Ovary (tissue), 9 donors: ENCODE results near the gene FUT3. TPM values are rescaled to one million over a fixed set of nuclear protein-coding genes. Genes with fewer than 3 reads are reported as not detected.

Experiments
- DNase-seq, 5 donors: peaks; one replicate each; pipeline ENCODE4 v3.0.0-alpha.2; 2019 to 2020
- H3K27ac ChIP-seq, 2 donors: fragments of 200-600 bp; one replicate each; pipeline versions ENCODE4 v1.5.1 to v1.8.0; 2019 to 2022
- H3K27me3 ChIP-seq: fragments of 200-600 bp; one replicate; pipeline ENCODE4 v1.8.0; 2022
- H3K36me3 ChIP-seq: fragments of 200-600 bp; sonication (generic); one replicate; pipeline ENCODE4 v1.5.1; 2019
- H3K4me1 ChIP-seq: one replicate; pipeline ENCODE4 v1.8.1; 2013; ENCODE audit warnings: mild to moderate bottlenecking, moderate library complexity; ENCODE audit not compliant: insufficient read depth
- H3K4me3 ChIP-seq: fragments of 200-600 bp; sonication (generic); one replicate; pipeline ENCODE4 v1.5.1; 2017
- H3K9me3 ChIP-seq, 2 donors: fragments of 200-600 bp in 1 of 2; sonication (generic) in 1 of 2; one replicate each; pipeline versions ENCODE4 v1.5.1 to v1.8.1; 2013 to 2019; ENCODE audit warnings: mild to moderate bottlenecking in 1 of 2, moderate library complexity in 1 of 2
- EP300 ChIP-seq: sonication (generic); formaldehyde crosslinking; IDR thresholded peaks from one replicate; pipeline ENCODE4 v1.6.1; 2017; ENCODE audit warnings: antibody characterized with exemption
- POLR2A ChIP-seq: fragments of 450-650 bp; IDR thresholded peaks from one replicate; pipeline ENCODE4 v1.6.1; 2017; ENCODE audit warnings: antibody characterized with exemption, mild to moderate bottlenecking, moderate library complexity
- WGBS, 3 donors: extraction: QIAGEN DNeasy Blood & Tissue Kit in 1 of 3; methylation state at CpG; one replicate each; pipeline versions ENCODE4 v1.1.5 to v1.1.7; 2013 to 2017; 5-methylcytosine and 5-hydroxymethylcytosine counted together
- intact Hi-C, 4 donors: fragments of 100-400 bp; cut with DNase I; formaldehyde crosslinking; loops; one replicate each; pipeline versions ENCODE4 v1.11.0 to v1.15.1; 2022 to 2023
- polyA plus RNA-seq, 2 donors: library from polyadenylated mRNA; stranded (reverse); fragments of 200-250 nt in 1 of 2; fragments of 350-450 nt in 1 of 2; fragmentation: Illumina TruSeq in 1 of 2; extraction: RNeasy Lipid Tissue Mini Kit (QIAGEN cat#74804) in 1 of 2; gene quantifications; one replicate each; pipeline ENCODE4 v1.2.3, GENCODE V29; 2013 to 2014
- total RNA-seq, 7 donors: library from RNA; depleted of rRNA in 2 of 7; stranded (reverse); fragments of >200 nt in 2 of 7; fragmentation: NEBNext Ultra II Directional in 3 of 7; extraction: Animal tissue kit (Norgen Biotek cat#: 25700) in 3 of 7; gene quantifications; one replicate each; pipeline versions ENCODE4 v1.1.0 to v1.2.4, GENCODE V29; 2016 to 2023
- TF ChIP-seq, protein P1 (sequence below), 3 donors: fragments of 450-650 bp in 2 of 3; fragments of 200-600 bp in 1 of 3; IDR thresholded peaks; one replicate each; pipeline versions ENCODE4 v1.5.1 to v1.8.0; 2016 to 2022; ENCODE audit warnings: antibody characterized with exemption in 3 of 3, mild to moderate bottlenecking in 1 of 3
- donor health status: DM: no; HTN: no; CAD: no; lungs with moderate emphysema.
- donor health status: DM: no; HTN: no; CAD: no.
- donor health status: Bipolar disorder and iron deficiency.
- donor health status: DM: yes; HTN: yes; CAD: no.
- donor health status: DM: no; HTN: no; CAD: no.
- donor health status: DM: yes; HTN: yes; CAD: no.

The FUT3 gene
- total and polyA plus RNA-seq, 9 donors: 0.04 to 1.8 (median 0.15) TPM; not detected in 3

GRCh38 chr19:5814123-5814851 is 37.0 kb downstream of the FUT3 start:
- intact Hi-C loops: no loop called here
- TF ChIP-seq, protein P1, sequence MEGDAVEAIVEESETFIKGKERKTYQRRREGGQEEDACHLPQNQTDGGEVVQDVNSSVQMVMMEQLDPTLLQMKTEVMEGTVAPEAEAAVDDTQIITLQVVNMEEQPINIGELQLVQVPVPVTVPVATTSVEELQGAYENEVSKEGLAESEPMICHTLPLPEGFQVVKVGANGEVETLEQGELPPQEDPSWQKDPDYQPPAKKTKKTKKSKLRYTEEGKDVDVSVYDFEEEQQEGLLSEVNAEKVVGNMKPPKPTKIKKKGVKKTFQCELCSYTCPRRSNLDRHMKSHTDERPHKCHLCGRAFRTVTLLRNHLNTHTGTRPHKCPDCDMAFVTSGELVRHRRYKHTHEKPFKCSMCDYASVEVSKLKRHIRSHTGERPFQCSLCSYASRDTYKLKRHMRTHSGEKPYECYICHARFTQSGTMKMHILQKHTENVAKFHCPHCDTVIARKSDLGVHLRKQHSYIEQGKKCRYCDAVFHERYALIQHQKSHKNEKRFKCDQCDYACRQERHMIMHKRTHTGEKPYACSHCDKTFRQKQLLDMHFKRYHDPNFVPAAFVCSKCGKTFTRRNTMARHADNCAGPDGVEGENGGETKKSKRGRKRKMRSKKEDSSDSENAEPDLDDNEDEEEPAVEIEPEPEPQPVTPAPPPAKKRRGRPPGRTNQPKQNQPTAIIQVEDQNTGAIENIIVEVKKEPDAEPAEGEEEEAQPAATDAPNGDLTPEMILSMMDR (IDR thresholded peaks at IDR 0.05): no peak
- TF ChIP-seq POLR2A (no peak), EP300 (no peak)
- H3K4me3 ChIP-seq: no peak overlapping the region
- no peaks in the 10 kb centered on the region for H3K4me1 ChIP-seq
- H3K27ac ChIP-seq: no peak overlapping the region
- no peak for DNase-seq
- no peaks in the 10 kb centered on the region for H3K36me3 ChIP-seq
- no peaks in the 10 kb centered on the region for H3K27me3 ChIP-seq
- 58 to 68% (median 60%) methylated on average over 9 of the region's 9 CpGs for WGBS, 3 donors
- no peaks in the 10 kb centered on the region for H3K9me3 ChIP-seq

DNA sequence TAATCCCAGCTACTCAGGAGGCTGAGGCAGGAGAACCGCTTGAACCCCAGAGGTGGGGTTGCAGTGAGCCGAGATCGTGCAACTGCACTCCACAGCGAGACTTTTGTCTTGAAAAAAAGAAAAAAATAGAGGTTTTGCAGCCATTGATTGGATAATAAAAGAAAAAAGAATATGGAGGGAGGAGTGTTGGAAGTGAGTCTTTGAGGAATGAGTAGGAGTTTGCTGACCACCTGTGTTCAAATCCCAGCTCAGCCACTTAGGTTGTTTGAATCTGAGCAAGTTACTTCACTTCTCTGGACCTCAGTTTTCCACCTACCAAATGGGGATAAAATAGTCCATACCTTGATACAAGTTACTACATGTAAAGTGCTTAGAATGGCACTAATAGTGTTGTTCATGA is 40.1 kb downstream of the FUT3 start:
- no peak for DNase-seq
- intact Hi-C loops: no loop called here
- TF ChIP-seq POLR2A: no peak
- no peak for TF ChIP-seq EP300
- TF ChIP-seq, protein P1 (IDR thresholded peaks at IDR 0.05): no peak
- 81 to 90% (median 85%) methylated on average over 4 of the region's 4 CpGs for WGBS, 3 donors
- H3K9me3 ChIP-seq: no peaks in the 10 kb centered on the region
- no peaks in the 10 kb centered on the region for H3K4me1 ChIP-seq
- no peaks in the 10 kb centered on the region for H3K36me3 ChIP-seq
- no peak overlapping the region for H3K4me3 ChIP-seq
- H3K27me3 ChIP-seq: no peaks in the 10 kb centered on the region
- no peak overlapping the region for H3K27ac ChIP-seq

- no peaks in the 10 kb centered on the region for H3K36me3 ChIP-seq
- DNase-seq: no peak
- intact Hi-C loops: loop anchor here in 1 of 4 donors (10.0 kb wide), 1 partner anchor 85 kb away; no protein-coding TSS in a partner anchor
- TF ChIP-seq, protein P1 (IDR thresholded peaks at IDR 0.05): no peak
- TF ChIP-seq EP300 (no peak), POLR2A (no peak)
- WGBS, 3 donors: 55 to 69% (median 66%) methylated on average over 10 of the region's 10 CpGs
- H3K27ac ChIP-seq: no peak overlapping the region
- H3K27me3 ChIP-seq: no peaks in the 10 kb centered on the region
- no peaks in the 10 kb centered on the region for H3K9me3 ChIP-seq
- no peak overlapping the region for H3K4me3 ChIP-seq
- H3K4me1 ChIP-seq: no peaks in the 10 kb centered on the region
Observed at GRCh38 chr19:5809469-5809868, 41.8 kb downstream of the FUT3 start.

- TF ChIP-seq, protein P1 (IDR thresholded peaks at IDR 0.05): no peak
- TF ChIP-seq EP300 (no peak), POLR2A (no peak)
- H3K27me3 ChIP-seq: no peaks in the 10 kb centered on the region
- intact Hi-C loops: loop anchor here in 1 of 4 donors (10.0 kb wide), 1 partner anchor 86 kb away; no protein-coding TSS in a partner anchor
- 86 to 90% (median 87%) methylated on average over 9 of the region's 9 CpGs for WGBS, 3 donors
- no peak overlapping the region for H3K4me3 ChIP-seq
- H3K27ac ChIP-seq: no peak overlapping the region
- no peaks in the 10 kb centered on the region for H3K36me3 ChIP-seq
- no peak for DNase-seq
- no peaks in the 10 kb centered on the region for H3K9me3 ChIP-seq
- no peaks in the 10 kb centered on the region for H3K4me1 ChIP-seq
Observed at GRCh38 chr19:5809053-5809452, 42.2 kb downstream of the FUT3 start.
